ENCODE results near the gene ZNF70. TPM values are rescaled to one million over a fixed set of nuclear protein-coding genes. Genes with fewer than 3 reads are reported as not detected.

ZNF70 gene
- total and polyA plus RNA-seq, 2 of the 4 experiments (the other 2 are of a cell fraction) = 2.3 to 4.3 TPM

DNA sequence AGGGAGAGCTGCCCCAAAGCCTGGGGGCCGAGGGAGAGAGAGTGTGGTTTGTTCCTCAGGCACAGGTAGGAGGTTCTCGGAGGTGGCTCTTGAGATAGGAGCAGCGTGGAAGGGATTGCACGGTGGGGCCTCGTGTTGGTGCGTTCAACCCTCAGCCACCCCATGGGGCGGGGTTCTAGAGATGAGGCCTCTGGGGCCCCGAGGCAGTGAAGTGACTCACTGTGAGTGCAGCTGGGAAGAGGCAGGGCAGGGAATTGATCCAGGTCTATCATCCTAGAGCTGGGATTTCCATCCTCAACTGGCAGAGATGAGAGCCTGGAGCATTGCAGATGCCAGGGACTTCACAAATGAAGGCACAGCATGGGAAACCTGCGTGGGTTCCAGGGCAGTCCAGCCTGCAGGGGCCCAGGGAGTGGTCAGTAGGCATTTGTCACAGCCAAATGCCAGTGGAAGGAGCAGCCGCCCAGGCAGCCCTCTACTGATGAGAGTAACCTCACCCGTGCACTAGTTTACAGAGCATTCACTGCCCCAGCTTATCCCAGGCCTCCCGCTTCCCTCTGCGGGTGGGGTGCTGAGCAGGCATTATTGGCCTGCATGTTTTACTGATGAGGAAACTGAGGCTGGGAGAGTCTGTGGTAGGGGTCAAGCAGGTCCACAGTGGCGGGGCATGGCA, 30.7 kb upstream of the ZNF70 start:
- H2BK120ac ChIP-seq (ENCODE audit: low read depth, low read length) = peak overlapping the region; percentile 77
- H3K9me3 ChIP-seq (ENCODE audit: control insufficient read depth, insufficient read depth, low read length) = no peaks in the 10 kb centered on the region
- peak overlapping the region in 1 of 2 experiments; percentile 91; a peak in 2 of 4 replicates for H4K8ac ChIP-seq (ENCODE audit: low read depth in 2 of 2, low read length in 2 of 2)
- ATAC-seq (ENCODE audit: low read depth) (peak; percentile 87), DNase-seq (peak; percentile 65)
- H3K23ac ChIP-seq (ENCODE audit: low read depth, low read length) = 0 out of 2 replicates have a peak overlapping the region, but pooled peaks have one; percentile 8
- H2AK5ac ChIP-seq (ENCODE audit: low read depth, low read length) = peak overlapping the region; percentile 69; the same call in 1 of the 2 replicates
- H3K27me3 ChIP-seq (ENCODE audit: control insufficient read depth, insufficient read depth, low read length) = no peaks in the 10 kb centered on the region
- no peak overlapping the region for H3K4me3 ChIP-seq (ENCODE audit: insufficient read depth, low read depth, low read length)
- peak overlapping the region; percentile 27; the same call in 1 of the 2 replicates for H3K9ac ChIP-seq (ENCODE audit: low read depth, low read length)
- H3K79me1 ChIP-seq (ENCODE audit: low read depth in 1 of 2, low read length in 2 of 2) = peaks cover 0 to 6% of the 10 kb centered on the region in 2 experiments; a peak in 1 of 4 replicates
- peak overlapping the region; percentile 51; the same call in 1 of the 3 replicates for H2BK15ac ChIP-seq (ENCODE audit: low read depth, low read length)
- H3K36me3 ChIP-seq (ENCODE audit: control insufficient read depth, insufficient read depth, low read length) = no peaks in the 10 kb centered on the region
- peak overlapping the region; percentile 25 for H2BK5ac ChIP-seq (ENCODE audit: low read depth, low read length, poor library complexity, severe bottlenecking)
- H3K27ac ChIP-seq (ENCODE audit: insufficient read depth, low read length) = 0 out of 2 replicates have a peak overlapping the region, but pooled peaks have one; percentile 14
- peak overlapping the region; percentile 90 for H2AFZ ChIP-seq (replicated peaks; ENCODE audit: low read length, poor library complexity)
- in situ Hi-C loops (cut with MboI; ENCODE audit: low sequenced_read_pairs) = no loop called here
- H3K4ac ChIP-seq (ENCODE audit: low read depth, low read length) = peak overlapping the region; percentile 76
- POLR2A ChIA-PET (ENCODE audit: unreplicated experiment) = no interaction called here
- CTCF ChIA-PET = interaction anchor here (0.6 to 1.5 kb wide), 3 partner anchors 11 to 303 kb away, joined by 3 to 4 read pairs (median 4); no protein-coding TSS in a partner anchor
- H2BK20ac ChIP-seq (ENCODE audit: low read depth, low read length) = peak overlapping the region; percentile 59
- H3K14ac ChIP-seq (replicated peaks; ENCODE audit: low read depth, low read length) = peak overlapping the region; percentile 33; the same call in 1 of the 2 replicates
- TF ChIP-seq BHLHE40 (IDR thresholded peaks at IDR 0.05; ENCODE audit: low read depth, low read length) (no peak), MAFK (IDR thresholded peaks at IDR 0.05; ENCODE audit: low read depth, low read length) (peak; percentile 4; the same call in 1 of the 2 replicates)
- intact Hi-C loops (cut with micrococcal nuclease) = no loop called here
- peak overlapping the region; percentile 20; the same call in 1 of the 2 replicates for H3K4me2 ChIP-seq (ENCODE audit: low read depth, low read length)
- H3K9me1 ChIP-seq (ENCODE audit: insufficient read depth, low read length) = peaks cover 15% of the 10 kb centered on the region
- dilution Hi-C loops (cut with HindIII; ENCODE audit: low sequenced_read_pairs, unreplicated experiment) = no loop called here
- BruUV-seq (replicated peaks) = no TSS peak
- H3K18ac ChIP-seq (ENCODE audit: low read depth, low read length) = peak overlapping the region; percentile 79
- 100% methylated on average over 1 of the region's 14 CpGs; no CpG with 5 or more reads in 1 of the 2 experiments for WGBS, 2 experiments (ENCODE audit: extremely low coverage in 2 of 2, insufficient read length in 1 of 2)
- H2AK9ac ChIP-seq (replicated peaks; ENCODE audit: low read depth, low read length, poor library complexity) = peak overlapping the region; percentile 80
- H3K4me1 ChIP-seq (ENCODE audit: control insufficient read depth, insufficient read depth, low read length) = peaks cover 22% of the 10 kb centered on the region
- H4K20me1 ChIP-seq (ENCODE audit: insufficient read depth, low read length) = no peaks in the 10 kb centered on the region
- H3K56ac ChIP-seq (ENCODE audit: extremely low read depth, insufficient read depth, low read length) = no peak overlapping the region
- peak overlapping the region; percentile 64; the same call in 1 of the 2 replicates for H4K5ac ChIP-seq (ENCODE audit: low read depth, low read length)
- peak overlapping the region; percentile 74 for H4K91ac ChIP-seq (ENCODE audit: insufficient read depth, low read depth, low read length)

Measured in IMR-90 (cell line).